ENCODE results near the gene SPTBN4. TPM values are rescaled to one million over a fixed set of nuclear protein-coding genes. Genes with fewer than 3 reads are reported as not detected.

SPTBN4 gene
- polyA plus RNA-seq, 1 of the 3 experiments (the other 2 are of a cell fraction), result 3.1 TPM

DNA sequence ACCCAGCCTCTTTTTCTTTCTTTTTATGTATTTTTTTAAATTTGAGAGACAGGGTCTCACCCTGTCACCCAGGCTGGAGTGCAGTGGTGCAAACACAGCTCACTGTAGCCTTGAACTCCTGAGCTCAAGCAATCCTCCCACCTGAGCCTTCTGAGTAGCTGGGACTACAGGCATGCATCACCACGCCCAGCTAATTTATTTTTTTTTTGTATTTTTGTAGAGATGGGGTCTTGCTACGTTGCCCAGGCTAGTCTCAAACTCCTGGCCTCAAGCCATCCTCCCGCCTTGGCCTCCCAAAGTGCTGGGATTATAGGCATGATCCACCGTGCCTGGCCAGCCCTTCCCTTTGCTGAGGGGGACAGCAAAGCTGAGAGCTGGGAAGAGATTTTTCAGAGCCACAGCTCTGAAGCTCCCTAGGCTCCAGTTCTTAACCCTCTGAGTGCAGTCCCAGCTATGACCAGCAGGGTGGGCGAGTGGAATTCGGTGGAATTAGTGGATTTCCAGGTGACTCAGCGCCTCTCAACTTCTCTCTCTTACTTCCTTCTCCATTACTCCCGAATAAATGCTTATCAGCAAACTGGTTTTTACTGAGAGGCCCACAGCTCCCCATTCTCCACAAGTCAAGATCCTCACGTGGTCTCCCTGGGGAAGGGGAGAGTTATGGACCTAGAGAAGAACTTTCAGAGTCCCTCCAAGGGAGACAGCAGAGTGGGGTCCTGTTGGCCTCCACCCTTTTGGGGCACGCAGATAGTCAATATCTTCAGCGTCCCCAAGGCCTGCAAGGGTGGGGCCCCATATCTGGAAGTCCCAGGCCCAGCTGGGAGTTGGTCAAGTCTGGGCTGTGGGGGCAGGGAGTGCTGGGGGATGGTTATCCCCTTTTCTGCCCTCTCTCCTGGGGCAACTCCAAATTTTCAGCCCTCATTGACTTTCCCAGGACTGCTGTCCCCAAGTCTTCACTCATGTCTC lies 2.5 kb upstream of the SPTBN4 start (continued):
- TF ChIP-seq, protein P1, sequence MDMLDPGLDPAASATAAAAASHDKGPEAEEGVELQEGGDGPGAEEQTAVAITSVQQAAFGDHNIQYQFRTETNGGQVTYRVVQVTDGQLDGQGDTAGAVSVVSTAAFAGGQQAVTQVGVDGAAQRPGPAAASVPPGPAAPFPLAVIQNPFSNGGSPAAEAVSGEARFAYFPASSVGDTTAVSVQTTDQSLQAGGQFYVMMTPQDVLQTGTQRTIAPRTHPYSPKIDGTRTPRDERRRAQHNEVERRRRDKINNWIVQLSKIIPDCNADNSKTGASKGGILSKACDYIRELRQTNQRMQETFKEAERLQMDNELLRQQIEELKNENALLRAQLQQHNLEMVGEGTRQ (IDR thresholded peaks at IDR 0.05; ENCODE audit: borderline replicate concordance, low read depth, low read length), result no peak

DNA sequence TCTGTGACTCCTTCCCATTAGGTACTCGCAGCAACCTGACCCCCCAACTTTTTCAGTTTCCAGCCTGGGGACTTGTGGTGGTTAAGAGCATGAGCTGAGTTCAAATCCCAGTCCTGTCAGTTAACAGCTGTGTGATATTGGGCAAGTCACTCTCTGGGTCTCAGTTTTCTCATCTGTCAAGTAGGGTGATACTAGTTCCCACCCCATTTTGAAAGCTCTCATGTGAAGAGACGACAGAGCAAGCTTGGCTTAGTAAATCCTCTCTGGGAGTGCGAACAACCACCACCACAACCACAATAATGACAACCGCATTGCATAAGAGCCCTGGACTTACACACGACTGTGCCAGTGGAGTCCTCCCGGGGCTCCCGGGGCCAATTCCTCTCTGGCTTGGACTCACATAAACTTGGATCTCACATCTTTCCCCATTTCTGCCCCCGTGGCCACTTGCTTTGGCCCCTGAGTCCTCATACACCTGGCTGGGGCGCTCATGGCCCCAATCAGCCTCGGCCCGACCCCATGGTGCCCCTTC lies 1.7 kb upstream of the SPTBN4 start:
- Histone ChIP-seq H3K27me3 (ENCODE audit: insufficient read depth) (no peaks in the 10 kb centered on the region), H4K20me1 (ENCODE audit: insufficient read depth) (no peaks in the 10 kb centered on the region), H3K9me2 (no peaks in the 10 kb centered on the region), H3F3A (replicated peaks; ENCODE audit: insufficient read depth) (peaks cover 14% of the 10 kb centered on the region), H2AFZ (ENCODE audit: low read depth) (peak overlapping the region; percentile 98), H3K4me3 (ENCODE audit: low read depth in 2 of 2, low read length in 1 of 2) (peak overlapping the region; percentile 61 to 79), H3K9ac (peak overlapping the region; percentile 74), H3K9me3 (no peaks in the 10 kb centered on the region), H3K27ac (ENCODE audit: low read depth in 2 of 2, low read length in 1 of 2) (peak overlapping the region; percentile 3 to 79; a peak in 3 of 4 replicates), H3K4me2 (peak overlapping the region; percentile 91), H3K4me1 (ENCODE audit: control insufficient read depth in 1 of 2, insufficient read depth in 2 of 2, low read depth in 1 of 2, low read length in 1 of 2) (peaks cover 5 to 17% of the 10 kb centered on the region in 2 experiments; a peak in 3 of 4 replicates), H3K79me2 (ENCODE audit: insufficient read depth) (no peaks in the 10 kb centered on the region; the same call in 1 of the 2 replicates), H3K36me3 (replicated peaks in 1 of 2; ENCODE audit: control insufficient read depth in 1 of 2, insufficient read depth in 2 of 2, low read length in 1 of 2) (no peaks in the 10 kb centered on the region)
- TF ChIP-seq EZH2phosphoT487 (IDR thresholded peaks at IDR 0.05; ENCODE audit: borderline replicate concordance, low read depth), result no peak
- no peak for TF ChIP-seq MXI1 (IDR thresholded peaks at IDR 0.05; ENCODE audit: low read depth, low read length)
- TF ChIP-seq, protein P2, sequence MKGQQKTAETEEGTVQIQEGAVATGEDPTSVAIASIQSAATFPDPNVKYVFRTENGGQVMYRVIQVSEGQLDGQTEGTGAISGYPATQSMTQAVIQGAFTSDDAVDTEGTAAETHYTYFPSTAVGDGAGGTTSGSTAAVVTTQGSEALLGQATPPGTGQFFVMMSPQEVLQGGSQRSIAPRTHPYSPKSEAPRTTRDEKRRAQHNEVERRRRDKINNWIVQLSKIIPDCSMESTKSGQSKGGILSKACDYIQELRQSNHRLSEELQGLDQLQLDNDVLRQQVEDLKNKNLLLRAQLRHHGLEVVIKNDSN (IDR thresholded peaks at IDR 0.05; ENCODE audit: borderline replicate concordance, low read depth), result no peak
- no peak for TF ChIP-seq RXRA (IDR thresholded peaks at IDR 0.05; ENCODE audit: borderline replicate concordance, low read depth)
- TF ChIP-seq GATA2 (CRISPR knock-in tag; IDR thresholded peaks at IDR 0.05), result no peak
- no peak for TF ChIP-seq SMC3 (IDR thresholded peaks at IDR 0.05; ENCODE audit: low read depth, low read length)
- no peak for TF ChIP-seq GABPA (IDR thresholded peaks at IDR 0.05; ENCODE audit: low read depth)
- TF ChIP-seq POLR2AphosphoS5 (IDR thresholded peaks at IDR 0.05; ENCODE audit: low read depth, low read length), result no peak
- TF ChIP-seq RFX5 (IDR thresholded peaks at IDR 0.05; ENCODE audit: low read length), result no peak
- no peak for DNase-seq
- POLR2A ChIA-PET, result interaction anchor here (0.9 to 1.6 kb wide), 4 partner anchors 22 to 106 kb away, joined by 3 to 7 read pairs (median 4); partner anchors contain the start of gene SERTAD1
- CTCF ChIA-PET, result interaction anchor here (0.9 to 4.4 kb wide), 20 partner anchors 12 to 904 kb away, joined by 3 to 49 read pairs (median 6); partner anchors contain the start of gene LTBP4
- WGBS (ENCODE audit: low lambda C conversion rate), result 12% methylated on average over 11 of the region's 11 CpGs
